ENCODE measurements around the gene CCK. TPM values are rescaled to one million over a fixed set of nuclear protein-coding genes. Genes with fewer than 3 reads are reported as not detected.

CCK gene
- total RNA-seq, 1 experiment from 2014 or later: 6.2 TPM

DNA sequence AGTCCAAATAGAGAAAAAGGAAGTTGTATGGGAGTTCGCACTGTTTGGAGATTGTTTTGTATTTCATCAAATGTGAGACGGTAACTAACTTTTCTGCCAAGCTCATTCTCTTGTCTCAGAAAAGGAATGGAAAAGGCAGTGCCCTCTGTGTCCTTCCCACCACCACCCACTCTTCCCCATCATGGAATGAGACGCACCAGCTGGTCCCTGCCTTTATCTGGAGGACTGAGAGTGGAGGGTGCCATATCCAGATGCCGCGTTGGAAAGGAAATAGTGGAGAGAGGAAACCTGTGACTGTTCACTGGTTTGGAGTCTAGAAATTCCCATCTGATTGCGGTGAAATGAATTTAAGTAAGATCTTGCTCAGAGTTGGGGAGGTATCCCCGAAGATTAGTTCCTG, 3.7 kb upstream of the CCK start:
- DNase-seq (ENCODE audit: low read depth): no peak

DNA sequence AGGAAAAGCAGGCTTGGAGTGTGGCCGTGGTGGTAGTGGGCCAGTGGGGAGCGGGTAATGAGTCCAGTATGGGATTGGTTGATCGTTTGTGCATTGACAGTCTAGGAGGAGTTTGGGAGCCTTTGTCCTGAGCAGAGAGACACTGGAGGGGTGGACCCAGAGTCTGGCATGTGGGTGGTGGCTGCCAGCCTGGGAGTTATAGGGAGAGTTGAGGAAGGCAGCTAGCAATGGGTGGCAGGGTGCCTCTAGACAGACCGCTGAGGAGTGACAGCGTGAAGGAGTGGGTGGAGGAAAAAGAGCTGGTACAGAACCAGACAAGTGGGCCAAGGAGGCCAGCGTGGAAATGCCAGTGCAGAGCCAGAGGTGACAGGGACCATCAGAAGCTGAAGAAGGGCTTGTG, 1.9 kb upstream of the CCK start:
- DNase-seq (ENCODE audit: low read depth): no peak

DNA sequence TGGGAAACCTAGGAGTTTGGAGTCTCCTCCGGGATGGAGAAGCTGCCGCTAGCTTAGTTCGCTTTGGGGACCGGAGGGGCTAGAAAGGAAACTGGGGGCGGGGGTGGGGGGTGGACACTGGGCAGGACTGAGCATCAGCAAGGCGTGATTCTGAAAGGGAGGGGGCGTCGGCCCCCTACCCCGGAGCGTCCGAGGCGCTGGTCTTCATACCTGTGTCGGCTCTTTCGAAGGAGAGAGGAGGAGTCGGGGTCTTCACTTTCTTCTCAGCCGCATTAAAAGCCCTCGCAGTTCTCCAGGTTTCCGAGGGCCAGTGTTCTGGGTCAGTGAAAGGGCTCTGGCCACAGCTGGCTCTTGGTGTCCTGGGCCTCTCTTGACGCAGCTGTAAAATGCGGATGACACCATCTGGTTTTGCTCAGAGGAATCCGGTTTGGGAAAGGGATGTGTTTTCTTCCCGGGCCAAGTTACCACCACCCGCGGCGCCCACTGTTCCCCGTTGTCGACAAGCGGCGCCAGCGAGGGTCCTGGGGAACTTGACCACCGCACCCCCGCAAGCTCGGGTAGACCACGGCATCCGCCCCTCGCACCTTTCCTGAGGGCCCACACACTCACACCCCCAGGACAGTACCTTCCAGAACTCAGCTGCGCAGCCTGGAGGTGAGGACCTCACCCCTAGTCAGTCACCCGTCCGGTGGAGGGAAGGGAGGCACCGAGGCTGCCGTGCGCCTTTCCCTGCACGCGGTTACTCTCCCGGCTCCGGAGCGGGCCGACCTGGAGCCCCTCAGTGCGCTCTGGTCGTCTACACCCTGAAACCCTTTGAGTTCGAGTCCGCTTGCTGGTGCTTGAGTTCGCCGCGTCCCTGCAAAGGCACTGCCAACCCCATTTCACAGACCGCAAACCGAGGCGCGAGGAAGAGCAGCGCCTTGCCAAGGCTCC, 660 bp downstream of the CCK start:
- DNase-seq (ENCODE audit: low read depth): no peak

DNA sequence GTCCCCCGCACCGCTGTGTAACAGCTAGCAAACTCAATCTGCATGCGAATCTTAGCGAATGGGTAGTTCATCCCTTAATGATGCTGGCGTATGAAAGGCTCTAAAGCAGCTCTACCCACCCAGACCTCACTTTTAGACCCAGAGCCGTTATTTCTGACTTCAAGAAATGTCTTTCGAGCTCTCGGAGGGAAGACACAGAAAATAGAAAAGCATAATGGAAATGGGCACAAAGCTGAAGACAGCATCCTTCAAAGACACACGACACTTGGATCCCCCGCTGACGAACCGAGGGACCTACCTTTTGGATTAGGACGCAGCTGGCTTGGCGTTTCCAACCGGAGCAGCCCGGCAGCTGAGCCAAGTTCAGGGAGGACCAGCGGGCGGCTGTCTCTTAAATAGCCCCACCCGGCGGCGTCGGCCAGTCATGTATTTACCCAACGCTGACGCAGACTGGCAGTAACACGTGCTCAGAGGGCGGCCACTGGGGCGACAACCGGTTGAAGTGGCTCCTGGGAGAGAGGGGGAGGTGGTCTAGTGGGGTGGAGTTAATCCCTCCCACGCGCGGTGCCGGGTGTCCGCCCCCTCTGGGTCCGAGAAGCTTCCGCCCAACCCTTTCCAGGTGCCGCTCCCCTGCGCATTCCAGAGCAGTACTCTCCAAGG, 1.5 kb downstream of the CCK start:
- peak; percentile 73 for DNase-seq (ENCODE audit: low read depth)

DNA sequence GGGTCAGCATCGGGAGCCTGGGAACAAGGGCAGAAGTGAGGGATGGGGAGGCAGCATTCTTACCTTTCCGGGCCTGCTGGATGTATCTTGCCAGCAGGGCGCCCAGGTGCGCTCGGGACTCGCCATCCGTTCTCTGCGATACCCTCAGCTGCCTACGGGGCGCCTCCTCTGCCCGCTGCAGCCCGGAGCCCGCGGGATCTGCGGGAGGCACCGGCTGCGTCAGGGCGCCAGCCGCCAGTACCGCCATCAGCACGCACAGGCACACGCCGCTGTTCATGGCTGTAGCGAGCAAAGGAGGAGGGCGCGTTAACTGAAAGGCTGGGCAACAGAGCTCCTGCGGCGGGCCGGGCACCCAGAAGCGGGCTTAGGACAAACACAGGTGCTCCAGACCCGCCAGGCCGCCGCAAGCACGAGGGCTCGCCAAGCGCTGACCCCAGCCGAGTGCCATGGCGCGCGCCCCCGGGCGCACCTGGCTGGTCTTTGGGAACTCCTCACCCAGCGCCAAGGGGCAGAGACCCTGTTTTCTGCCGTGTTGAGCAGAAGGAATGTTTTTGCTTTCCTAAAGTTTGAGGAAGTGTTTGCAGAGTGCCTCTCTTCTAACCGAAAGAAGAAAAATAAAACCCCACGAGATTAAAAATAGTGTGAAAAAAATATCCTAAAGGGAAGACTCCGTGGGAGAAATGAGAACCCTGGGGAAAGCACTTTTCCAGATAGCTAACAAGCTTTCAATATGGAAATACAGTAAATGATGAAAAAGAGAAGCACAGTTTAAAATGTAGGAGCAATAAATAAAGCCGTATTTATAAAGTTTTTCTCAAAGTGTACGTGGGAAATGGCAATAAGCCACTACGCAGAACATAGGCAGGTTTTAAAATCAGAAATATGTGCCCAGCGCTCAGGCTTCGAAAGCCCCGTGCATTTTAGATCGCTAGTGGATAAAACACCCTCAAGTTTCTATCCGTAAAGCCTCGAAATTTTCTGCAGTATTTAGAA, 2.3 kb downstream of the CCK start:
- no peak for DNase-seq (ENCODE audit: low read depth)

DNA sequence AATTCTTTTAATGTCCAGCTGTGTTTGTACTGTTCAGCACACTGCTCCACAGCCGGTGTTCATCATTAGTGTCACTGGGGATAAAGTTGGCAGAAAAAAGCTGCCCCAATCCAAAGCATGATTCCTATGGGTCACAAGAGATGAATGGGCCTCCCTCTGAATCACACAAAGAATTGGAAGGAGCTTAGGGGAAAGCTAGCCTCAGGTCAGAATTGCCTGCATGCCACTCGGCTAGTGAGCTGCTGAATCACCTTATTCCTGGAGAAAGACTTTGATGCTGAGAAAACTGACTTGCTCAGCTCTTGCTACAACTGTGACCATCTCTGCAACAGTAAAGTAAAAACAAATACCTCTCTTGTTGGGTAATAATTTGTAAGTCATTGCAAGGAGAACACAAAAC, 3.5 kb downstream of the CCK start:
- DNase-seq (ENCODE audit: low read depth): peak; percentile 37

DNA sequence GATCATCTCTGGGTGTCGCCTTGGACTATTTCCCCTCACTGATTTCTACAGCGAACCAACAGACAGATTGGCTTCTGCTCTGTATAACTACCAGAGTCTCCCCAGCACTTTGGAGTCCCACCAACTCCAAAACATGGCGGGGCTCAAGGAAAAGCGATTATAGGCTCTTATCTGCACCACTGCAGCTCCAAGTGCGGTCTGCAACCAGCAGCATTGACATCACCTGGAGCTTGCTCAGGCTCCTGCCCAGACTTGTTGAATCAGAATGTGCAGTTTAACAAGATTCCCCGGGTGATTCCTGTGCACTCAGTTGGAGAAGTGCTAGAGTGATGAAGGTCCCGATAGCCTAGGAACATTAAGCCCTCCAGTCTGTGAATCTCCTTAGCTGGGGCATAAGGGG, 9.0 kb downstream of the CCK start:
- no peak for DNase-seq (ENCODE audit: low read depth)

DNA sequence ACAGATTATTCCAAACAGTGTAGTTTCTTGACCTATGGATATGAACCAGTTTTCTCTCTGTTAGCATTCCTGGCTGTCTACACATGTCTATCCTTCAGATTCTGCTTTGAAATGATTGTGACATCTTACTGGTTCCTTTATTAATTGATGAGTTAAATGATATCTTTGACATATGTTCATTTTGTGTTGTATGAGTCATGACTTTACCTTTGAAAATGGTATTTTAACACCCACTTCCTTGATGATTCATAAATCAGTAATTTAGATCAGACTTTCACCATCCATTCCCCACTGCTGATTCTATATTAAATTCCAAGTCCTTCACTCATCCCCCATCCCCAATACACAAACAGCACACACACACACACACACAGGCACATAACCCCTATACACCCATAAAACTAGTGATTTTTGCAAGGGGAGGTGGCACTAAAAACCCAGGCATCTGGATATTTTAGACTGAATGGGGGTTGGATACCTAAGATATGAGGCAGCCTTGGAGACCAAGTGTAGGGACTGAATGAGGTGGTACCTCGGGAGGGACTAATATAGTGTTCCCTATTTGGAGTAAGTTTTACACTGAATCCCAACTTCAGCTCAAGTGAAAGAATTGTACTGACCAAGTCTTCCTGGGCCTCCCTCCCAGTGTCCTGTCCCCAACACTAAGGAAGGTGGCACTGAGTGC, 9.7 kb downstream of the CCK start:
- peak; percentile 41 for DNase-seq (ENCODE audit: low read depth)

DNA sequence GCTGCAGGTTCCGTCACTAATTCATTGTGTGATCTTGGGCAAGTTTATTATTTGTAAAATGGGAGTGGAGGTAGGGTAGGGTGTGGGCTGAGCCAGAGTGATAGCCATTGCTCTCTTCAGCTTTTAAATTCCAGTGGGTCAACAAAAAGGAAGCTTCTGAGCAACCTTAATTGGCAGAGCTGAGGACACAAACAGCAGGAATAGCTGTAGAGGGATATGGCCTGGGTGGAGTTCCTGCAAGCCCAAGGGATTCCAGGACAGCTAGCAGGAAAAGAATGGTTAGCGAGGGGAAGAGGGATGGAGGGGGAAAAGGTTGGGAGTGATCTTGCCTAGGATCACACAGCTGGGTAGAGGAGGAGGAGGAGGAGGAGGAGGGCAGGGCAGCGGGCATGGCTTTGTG, 11.4 kb downstream of the CCK start:
- no peak for DNase-seq (ENCODE audit: low read depth)

DNA sequence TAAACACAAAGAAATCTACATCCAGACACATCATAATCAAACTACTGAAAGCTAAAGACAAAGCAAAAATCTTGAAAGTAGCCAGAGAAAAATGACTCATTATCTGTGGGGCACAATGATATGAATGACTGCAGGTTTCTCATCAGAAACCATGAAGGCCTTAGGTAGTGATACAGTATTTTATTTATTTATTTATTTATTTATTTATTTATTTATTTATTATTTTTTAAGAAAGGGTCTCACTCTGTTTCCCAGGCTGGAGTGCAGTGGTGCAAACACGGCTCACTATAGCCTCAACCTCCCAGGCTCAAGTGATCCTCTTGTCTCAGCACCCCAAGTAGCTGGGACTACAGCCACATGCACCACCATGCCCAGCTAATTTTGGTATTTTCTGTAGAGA, 15.2 kb downstream of the CCK start:
- DNase-seq (ENCODE audit: low read depth): no peak

DNA sequence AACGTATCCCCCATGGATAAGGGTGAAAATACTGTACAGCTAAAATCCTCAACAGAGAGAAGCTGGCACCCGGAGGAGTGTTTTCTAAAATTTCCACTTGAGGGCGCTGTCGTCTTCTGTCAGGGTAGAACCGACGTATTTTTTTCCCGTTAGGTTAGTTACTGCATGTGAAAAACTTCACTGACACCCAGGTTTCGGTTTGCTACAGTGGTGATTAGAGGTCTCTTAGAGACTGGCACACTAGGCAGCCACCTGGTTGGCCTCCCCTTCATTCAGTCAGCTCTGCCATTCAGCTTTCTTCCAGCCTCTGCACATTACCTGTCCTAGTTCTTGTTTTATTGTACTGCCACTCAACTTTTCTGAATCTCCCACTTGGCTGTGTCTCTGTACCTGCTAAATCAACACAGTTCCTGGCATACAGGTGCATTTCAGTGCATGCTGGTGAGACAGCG, 18.4 kb downstream of the CCK start:
- peak; percentile 58 for DNase-seq (ENCODE audit: low read depth)

DNA sequence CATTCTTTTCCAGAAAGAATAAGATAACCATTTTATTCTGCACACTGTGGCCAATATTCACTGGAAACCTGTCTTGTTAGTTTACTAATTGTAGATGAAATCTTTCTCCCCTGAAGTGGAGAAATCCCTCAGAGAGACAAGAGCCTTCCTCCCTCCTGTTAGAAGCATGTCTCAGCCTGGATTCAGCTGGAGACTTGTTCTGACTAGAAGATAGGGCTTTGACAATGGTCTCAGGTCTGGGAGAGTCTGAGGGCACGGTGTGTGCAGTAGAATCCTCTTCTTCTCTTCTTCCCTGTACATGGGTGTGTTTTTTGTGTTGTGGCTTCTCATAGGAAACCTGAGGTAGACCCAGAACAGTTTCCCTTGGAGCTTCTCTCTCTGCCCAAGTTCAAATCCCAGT, 19.9 kb downstream of the CCK start:
- DNase-seq (ENCODE audit: low read depth): no peak

DNA sequence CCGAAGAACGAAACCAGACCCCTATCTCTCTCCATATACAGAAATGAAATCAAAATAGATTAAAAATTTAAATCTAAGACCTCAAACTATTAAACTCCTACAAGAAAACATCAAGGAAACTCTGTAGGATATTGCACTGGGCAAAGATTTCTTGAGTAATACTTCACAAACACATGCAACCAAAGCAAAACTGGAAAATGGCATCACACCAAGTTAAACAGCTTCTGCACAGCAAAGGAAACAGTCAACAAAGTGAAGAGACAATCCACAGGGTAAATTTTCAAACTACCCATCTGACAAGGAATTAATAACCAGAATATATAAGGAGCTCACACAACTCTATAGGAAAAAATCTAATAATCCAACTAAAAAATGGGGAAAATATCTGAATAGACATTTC, 29.4 kb downstream of the CCK start:
- DNase-seq (ENCODE audit: low read depth): no peak

DNA sequence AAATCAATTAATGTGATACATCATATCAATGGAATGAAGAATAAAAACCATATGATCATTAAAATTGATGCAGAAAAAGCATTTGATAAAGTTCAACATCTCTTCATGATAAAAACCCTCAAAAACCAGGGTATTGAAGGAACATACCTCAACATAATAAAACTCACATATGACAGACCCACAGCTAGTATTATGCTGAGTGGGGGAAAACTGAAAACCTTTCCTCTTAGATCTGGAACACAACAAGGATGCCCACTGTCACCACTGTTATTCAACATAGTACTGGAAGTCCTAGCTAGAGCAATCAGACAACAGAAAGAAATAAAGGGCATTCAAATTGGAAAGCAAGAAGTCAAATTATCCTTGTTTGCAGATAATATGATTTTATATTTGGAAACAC, 30.5 kb downstream of the CCK start:
- no peak for DNase-seq (ENCODE audit: low read depth)

DNA sequence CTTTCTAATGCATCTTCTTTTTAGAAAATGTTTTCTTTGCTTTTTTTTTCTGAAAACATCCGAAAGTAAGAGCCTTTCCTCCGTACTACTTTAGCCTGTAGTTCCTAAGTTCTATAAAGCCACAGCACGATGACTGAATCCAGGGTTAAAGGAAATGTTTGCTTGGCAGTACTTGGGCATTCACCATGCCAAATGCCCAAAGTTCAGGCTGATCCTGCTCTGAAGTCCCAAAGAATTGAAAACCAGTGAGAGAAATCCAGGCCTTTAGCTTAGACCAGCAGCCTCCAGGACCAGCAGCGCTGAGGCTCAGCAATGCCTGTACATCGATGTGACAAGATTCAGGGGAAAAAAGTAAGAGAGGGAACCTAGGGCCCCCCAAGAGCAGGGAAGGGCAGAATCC, 35.1 kb downstream of the CCK start:
- no peak for DNase-seq (ENCODE audit: low read depth)

DNA sequence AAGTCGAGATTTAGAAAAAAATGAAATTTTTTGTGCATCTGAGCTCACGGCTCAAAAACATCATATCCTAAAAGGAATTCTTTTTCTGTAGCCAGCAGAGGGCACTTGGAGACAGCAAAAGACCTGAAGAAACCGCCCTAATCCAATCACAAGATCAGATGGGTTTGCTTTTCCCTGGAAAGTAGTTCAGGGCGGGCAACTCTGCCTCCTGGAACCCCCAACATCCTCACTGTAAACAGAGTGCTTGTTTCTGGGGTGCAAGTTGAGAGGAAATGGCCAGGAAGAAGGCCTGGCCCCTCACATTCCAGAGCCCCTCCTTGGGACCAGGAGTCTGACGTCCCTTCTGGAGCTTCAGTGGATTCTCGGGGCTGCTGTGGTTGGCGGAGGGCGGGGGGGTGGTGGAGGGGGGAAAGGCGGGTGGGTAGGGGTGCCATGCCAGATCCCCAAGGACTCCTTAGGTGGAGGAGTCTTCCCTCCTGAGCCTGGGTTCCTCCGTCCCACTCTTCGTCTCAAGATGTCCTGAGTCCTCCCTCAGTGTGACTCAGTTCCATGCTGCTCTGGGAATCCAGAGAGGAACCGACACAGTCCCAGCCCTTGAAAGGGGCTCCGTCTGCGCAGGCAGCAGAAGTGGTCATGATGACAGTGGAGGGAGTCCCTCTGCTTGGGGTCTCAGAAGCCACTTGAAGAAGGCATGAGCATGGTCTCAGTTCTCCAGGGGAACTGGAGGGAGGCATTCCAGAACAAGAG, 35.9 kb downstream of the CCK start:
- peak; percentile 38 for DNase-seq (ENCODE audit: low read depth)

DNA sequence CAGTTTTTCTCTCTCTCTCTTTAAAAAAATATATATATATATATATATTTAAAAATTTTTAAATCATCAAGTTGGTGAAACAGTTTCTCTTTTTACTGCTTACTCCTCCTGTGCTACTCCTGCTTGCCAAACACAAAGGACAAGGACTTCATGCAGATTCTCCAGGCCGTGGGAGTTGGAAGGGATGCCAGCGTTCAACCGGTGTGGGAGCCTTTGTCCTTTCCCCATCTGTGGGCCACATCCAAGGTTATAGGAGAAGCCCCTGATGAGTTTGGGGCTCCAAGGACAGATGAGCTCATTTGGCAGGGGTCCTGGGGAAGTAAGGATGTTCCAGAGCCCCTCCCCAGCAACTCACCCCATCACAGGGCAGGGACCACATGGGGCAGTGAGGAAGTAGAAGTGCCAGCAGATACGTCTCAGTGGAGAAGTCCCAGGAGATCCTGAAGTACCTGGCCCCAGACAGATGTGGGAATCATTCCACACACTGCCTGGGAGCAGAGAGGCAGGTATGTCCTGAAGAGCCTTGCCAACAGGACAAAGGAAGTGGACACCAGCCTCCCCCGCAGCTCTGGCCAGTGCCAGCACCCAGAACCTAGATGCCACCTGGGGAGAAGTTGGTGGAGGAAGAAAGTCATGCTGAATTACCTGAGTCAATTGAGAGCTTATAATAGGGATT, 36.6 kb downstream of the CCK start:
- no peak for DNase-seq (ENCODE audit: low read depth)

DNA sequence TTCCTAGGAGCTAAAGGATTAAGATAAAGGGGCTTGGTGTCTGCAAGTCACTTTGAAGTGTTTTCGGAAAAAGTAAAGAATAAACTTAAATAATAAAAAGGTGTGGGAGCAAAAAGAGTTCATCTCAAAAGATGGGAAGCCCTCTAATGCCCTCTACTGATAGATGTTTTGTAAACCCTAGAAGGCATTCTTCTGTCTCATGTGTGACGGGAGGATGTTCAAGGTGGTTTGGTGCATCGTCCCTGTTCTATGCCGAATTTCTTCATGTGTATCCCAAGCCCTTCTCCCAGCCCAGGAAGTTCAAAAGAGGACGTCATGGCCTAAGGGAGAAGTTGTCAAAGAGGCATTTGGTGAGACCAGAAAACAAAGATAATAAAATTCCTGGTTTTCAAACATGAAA, 37.2 kb downstream of the CCK start:
- DNase-seq (ENCODE audit: low read depth): no peak

DNA sequence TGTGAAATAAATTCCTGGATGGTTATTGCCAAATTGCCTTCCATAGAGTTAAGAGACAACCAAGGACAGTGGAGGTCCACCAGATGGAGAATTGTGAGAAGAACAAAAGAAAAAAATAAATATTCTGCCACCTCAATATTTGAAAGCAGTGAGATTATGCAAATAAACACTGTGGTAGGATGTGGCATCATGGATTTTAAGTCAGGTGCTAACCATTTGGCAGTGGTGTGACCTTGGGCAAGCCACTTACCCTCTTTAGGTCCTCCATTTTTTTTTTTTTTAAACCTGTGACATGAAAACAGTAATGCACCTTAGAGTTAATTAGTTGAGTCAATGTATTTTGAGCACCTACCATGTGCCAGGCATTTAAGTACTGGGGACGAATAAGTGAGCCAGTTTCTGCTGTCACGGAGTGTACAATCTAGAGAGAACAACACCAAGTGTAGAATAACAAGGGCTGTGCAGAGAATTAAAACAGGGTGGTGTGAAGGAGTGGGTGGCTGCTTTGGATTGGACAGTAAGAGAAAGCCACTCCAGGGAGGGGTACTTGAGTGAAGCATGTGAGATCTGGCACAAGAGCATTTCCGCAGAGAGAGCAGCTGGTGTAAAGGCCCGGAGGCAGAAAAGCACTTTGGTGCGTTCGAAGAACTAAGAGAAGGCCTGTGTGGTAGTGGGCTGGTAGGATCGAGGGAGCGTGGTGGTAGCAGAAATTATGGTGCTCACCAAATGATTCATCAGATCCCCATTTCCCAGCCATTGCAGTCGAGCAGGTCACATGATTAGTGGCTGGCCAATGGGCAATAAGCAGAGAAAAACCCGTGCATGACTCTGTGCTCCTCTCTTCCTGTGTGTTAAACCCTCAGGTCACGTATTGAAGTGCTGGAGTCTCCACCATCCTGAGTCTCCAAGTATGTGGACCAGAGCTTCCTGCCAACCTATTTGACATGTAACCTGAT, 39.2 kb downstream of the CCK start:
- DNase-seq (ENCODE audit: low read depth): peak; percentile 21
